ELF-1 (cell line): Measurements from ENCODE around the gene TMEM219.

Source experiments
- DNase-seq: peaks from one replicate; pipeline ENCODE4 v3.0.0-alpha.2; 2016; ENCODE audit warnings: low read depth, low spot score

Gene TMEM219

DNA sequence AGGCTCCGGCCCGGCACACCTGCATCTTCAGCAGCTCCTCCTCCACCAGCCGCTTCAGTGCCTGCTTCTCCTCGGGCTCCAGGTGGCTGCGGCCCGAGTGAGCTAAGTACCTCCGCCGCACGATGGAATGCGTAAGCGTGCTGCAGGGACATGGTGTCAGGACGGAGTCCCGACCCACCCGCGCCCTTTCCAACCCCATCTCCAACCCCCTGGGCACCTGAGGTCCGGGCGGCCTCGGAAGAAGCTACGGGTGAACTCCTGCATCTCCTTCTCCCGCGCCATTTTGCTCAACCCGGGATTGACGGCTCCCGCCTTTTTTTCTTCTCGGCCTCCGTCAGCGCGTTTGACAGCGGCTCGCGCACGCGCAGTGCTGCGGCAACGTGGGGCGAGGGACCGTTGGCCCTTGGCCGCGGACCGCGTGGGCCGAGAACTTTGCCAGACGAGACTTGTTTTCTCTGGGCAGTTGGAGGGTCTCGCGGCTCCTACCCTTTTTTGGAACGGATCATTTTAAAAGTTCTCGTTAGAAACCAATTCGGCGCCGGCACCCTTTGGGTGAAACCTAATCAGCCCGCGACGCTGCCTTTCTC, 33.5 kb downstream of the TMEM219 start, which contains the start of gene HIRIP3:
Gene HIRIP3, minus strand, starts transcription at position 294 of the 587 bp plus-strand sequence. Its CDS starts 12 bp downstream, at position 282.
- peak; percentile 92 for DNase-seq

DNA sequence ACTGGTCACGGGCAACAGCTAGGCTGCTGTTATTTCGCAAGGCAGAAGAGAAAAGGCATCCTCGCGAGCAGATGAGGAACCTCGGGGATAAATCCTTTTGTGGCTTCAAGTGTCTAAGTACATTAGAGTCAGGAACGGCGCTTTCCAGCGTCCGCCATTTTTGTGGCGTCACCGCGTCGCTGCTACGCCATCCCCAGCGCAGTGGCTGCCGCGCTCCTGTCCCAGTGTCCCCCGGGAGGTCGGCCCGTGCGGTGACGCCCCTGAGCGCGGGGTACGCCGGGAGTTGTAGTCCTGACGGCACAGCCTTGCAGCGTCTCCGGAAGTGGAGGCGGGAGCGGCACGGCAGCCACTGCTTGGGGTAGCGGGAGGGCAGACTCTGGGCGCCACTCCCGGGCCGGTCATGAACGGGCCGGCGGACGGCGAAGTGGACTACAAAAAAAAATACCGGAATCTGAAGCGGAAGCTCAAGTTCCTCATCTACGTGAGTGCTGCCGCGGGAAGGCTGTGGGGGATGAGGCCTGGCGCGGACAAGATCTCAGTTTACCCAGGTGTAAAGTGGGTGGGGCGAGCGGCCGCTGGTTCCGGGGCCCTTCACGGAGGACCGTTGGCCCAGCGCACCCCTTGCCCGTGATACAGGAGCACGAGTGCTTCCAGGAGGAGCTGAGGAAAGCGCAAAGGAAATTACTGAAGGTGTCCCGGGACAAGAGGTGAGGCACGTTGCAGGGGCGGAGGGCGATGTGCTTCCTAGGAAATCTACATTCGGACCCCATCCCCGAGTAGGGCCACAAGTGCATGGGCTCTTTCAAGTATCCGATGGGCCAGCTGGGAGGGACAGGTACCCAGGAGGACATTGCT, 34.3 kb downstream of the TMEM219 start, which contains the start of gene INO80E:
Gene INO80E, plus strand, starts transcription at position 331 of the 855 bp plus-strand sequence. Its CDS starts 70 bp downstream, at position 401.
- peak; percentile 97 for DNase-seq

GRCh38 chr16:29996766-29997250, 34.9 kb downstream of the TMEM219 start:
- DNase-seq, result no peak

DNA sequence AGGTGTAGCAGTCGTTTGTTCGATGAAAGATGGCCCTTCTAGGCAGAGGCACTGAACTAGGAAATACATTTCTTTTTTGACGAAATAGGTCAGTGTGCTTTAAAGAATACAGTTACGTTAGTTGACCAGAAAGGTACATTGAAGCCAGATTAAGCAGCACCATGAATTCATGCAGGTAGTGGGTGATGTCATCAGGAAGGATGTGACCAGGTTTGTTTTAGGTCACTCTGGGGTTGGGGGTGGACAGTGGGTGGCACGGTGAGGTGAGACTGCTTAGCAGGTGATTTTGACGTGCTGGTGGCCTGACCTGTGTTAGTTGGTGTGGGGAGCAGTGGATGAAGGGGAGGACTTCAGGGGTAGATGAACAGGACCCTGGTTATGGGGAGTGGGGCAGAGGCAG, 37.7 kb downstream of the TMEM219 start:
- no peak for DNase-seq

DNA sequence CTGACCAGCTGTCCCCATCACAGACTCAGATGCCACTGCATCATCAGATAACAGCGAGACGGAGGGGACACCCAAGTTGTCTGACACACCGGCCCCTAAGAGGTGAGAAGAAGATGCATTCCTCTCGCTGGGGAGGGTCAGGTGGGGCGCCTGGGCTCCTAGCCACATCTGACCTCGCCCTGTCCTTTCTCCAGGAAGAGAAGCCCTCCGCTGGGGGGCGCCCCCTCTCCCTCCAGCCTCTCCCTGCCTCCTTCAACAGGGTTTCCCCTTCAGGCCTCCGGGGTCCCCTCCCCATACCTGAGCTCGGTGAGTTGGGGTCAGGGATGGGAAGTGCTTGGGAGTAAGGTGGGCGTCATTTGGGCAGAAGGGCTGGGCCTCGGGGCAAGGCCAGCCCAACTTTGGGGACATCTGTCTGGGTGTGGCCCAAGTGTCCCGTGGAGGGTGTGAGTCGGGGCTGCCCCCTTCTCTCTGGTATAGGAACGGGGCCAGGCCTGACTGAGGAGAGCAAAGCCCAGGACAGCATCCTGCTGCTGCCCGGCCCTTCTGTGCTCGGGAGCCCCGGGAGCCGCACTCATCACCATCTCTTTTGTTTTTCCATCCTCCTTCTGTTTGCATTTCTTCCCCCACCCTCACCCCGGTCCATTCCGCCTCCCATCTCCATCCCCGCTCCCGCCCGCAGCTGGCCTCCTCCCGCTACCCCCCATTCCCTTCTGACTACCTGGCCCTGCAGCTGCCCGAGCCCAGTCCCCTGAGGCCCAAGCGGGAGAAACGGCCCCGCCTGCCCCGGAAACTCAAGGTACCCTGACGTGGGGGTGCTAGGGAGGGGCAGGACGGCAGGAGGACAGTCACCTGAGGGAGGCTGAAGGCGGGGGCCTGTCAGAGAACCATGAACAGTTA, 39.1 kb downstream of the TMEM219 start:
- no peak for DNase-seq

DNA sequence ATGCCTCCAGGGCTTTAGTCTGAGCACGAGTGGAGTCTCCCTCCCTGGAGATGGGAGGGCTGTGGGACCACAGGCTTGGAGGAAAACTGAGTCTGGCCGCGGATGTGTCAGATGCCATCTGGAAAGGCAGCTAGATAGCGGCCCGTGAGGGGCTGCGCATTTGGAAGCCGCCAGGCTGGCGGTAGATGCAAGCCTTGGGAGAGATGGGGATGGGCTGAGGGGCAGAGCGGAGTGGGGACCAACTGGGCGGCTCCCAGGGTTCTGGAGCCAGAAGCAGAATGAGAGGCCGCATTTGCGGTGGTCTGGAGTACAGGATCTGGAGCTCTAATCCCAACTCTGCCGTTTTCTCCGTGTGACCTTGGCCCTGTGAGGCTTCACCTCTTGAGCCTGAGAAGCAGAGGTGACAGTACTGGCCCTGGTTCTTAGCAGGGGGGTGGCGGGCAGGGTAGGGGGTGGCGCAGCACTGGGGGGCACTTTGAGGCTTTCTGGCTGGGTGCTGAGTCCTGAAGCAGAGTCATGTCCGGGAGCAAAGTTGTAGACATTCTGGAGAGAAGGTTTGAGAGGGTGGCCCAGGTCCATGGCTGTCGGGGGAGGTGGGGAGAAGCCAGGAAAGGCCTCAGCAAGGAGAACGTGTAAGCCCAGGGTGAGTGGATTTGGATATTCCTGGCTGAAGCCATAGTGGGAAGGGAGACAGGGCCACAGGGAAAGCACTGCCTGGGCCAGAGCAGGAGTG, 40.9 kb downstream of the TMEM219 start:
- DNase-seq, result no peak

DNA sequence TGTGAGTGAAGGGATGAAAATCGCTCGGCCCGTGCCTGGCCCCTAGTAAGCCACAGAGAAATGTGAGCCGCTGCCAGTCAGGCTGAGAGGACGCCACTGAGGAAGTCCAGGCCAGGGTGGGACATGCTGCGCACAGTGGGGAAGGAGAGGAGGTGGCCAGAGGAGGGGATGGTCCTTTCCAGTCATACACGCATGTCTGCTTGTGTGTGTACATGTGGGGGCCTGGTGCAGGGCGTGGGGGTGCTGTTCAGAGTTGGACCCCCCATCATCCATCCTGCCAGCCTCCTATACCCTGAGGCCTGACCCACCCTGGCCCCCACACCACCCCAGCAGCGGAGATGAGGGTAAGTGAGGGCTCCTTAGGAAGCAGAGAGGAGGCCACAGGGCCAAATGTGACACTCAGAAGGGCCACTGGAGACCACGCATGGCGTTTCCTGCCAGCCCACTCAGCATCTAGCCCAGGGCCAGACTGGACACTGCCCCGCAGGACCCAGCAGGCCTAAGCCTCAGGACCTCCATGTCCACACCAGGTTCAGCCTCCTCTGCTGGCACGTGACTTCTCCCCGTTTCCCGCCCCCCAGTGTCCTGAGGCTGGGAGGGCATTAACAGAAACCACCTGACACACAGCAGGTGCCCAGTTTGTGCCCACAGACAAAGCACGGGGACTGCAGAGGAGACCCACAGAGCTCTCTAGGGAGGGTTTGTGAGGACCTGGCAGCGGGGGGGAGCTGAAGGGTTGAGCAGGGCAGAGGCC, 42.0 kb downstream of the TMEM219 start:
- no peak for DNase-seq

DNA sequence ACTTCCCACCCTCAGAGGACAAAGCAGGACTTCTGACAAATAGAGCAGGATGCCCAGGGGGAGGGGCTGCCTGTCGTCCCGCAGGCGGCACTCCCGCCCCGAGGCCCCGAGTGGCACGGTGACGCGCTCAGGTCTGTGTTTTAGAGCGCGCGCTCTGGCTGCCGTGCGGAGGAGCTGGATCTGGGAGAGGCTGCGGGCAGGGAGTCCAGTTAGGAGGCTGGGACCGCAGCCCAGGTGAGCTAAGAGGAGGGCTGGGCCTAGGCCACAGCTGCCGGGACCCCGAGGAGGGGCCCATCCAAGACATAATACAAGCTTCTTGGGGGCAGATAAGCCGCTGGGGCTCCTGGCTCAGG, 42.5 kb downstream of the TMEM219 start:
- no peak for DNase-seq

GRCh38 chr16:30004811-30005242, 42.9 kb downstream of the TMEM219 start:
- DNase-seq, result no peak

GRCh38 chr16:30005341-30006094, 43.6 kb downstream of the TMEM219 start:
- no peak for DNase-seq

- no peak for DNase-seq
Observed at GRCh38 chr16:30006095-30006473, 44.2 kb downstream of the TMEM219 start.

- DNase-seq, result no peak
Observed at GRCh38 chr16:30006659-30007377, 44.9 kb downstream of the TMEM219 start.

- no peak for DNase-seq
Observed at GRCh38 chr16:30007378-30007895, 45.6 kb downstream of the TMEM219 start.

GRCh38 chr16:30009085-30009862, 47.4 kb downstream of the TMEM219 start:
- DNase-seq, result no peak

DNA sequence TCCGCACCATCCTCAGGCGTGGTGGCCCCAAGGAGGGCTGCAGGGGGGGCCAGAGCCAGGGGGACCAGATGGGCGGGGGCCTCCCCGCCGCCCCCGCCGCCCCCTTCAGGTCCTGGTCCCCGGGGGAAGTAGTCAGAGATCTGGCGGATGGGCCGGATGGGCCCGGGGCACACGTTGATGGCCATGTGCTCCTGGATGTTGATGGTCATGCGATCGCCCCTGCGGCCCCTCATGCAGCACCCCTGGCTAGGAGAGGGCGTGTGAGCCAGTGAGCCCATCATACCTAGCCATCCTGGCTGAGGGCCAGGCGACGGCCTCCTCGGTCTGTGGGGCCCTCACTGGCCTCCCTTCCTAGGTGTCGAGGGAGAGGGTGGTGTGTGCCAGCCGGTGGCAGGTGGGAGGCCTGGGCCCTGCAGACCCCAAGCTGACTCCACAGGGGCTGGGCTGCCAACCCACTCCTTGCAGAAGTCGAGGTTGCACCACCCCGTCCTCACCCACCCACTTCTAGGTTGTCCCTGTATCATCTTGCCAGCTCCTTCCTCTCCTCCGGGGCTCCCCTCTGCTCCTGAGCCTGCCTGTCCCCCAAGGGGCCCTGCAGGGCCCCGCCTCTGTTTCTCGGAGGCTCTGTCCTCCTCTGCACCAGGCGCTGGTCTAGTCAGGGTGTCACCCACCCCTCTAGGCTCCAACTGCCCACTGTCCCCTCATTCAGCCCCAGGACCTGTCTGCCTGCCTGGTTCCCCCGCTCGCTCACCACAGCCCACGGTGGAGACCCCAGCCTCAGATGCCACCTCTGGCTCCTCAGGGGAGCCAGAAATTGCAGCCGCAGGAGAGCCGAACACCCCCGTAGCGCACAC, 48.3 kb downstream of the TMEM219 start:
- no peak for DNase-seq

DNA sequence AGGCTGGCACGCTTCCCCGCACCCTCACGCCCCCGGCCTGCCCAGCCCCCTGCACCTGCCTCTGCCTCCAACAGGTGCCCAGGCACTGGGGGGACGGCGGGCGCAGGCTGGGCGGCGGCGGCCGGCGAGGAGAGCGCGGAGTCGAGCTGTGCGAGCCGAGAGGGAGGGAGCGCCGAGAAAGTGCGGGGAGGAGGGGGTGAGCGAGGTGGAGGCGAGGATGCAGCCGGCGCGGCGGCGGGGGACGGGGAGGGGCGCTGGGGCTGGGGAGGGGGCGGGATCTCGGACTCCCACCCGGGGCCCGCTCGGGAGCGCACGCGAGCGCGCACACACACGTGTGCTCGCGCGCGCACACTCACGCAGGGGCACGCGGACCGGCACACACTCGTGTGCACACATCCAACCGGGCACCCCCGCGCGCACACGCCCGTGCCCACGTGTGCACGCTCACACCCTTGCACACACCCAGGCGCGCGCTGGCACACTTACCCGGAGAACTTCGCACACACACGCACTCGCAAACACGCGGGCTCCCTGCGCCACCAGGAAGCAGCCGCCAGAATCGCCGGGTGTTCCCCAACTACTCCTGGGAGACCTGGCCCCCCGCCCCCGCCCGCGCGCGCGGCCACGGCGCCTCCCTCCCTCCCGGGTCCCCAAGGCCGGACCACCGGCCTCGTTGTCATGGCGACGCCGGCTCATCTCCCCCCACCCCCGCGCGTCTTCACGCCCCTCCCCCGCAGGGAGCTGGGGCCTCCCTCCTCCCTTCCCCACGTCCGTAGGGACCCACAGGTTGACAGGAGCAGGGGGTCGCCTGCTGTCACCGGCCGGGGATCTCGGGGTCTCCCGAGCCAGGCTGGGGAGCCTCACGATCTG, 49.2 kb downstream of the TMEM219 start, which contains the start of gene DOC2A:
Gene DOC2A, minus strand, starts transcription at position 184 of the 870 bp plus-strand sequence. CDS start 805 bp downstream, outside the sequence.
- no peak for DNase-seq
